ENCODE measurements around the gene MTURN. TPM values are rescaled to one million over a fixed set of nuclear protein-coding genes. Genes with fewer than 3 reads are reported as not detected.
A peak's percentile ranks its signal among the peaks of the same experiment; 100 is the strongest.

MTURN gene
- total and polyA plus RNA-seq, 2 donors (not counting 1 experiment from before 2014, with no cell fraction given) = 4.5 to 13.9 TPM

DNA sequence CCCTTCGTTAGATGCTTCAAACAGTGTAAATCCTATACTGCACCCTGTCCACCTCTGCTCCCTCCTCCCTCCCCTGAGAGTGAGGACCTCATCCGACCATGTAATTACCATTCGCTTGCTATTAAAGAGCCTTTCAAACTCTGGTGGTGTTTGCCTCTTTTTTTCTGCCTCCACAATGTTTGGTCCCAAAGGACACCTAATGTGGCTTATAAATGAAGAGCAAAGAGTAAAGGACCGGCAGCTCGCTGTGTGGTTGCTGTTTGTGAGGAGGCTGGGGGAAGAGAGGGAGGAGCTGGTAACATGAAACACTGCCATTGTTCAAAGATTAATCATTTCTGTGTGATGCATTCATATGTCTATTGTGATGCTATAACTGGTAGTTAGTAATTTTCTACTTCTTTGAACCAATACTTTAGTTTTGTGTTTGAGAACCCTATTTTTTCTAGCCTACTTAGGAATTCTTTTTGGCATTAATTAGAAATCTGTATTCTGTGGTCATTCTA lies 27.9 kb downstream of the MTURN start:
- Histone ChIP-seq H4K20me1 (ENCODE audit: control insufficient read depth, insufficient read depth, low read length, poor library complexity, severe bottlenecking) (no peaks in the 10 kb centered on the region), H3K9ac (ENCODE audit: low read length) (peak overlapping the region; percentile 30), H3K4me1 (ENCODE audit: control insufficient read depth in 2 of 2, insufficient read depth in 2 of 2, low read length in 2 of 2) (peaks cover 41 to 47% of the 10 kb centered on the region in 2 donors), H3K79me2 (ENCODE audit: control insufficient read depth, insufficient read depth, low read length) (no peaks in the 10 kb centered on the region), H3K4me2 (replicated peaks; ENCODE audit: low read depth, low read length, poor library complexity, severe bottlenecking) (peak overlapping the region; percentile 61), H3K27ac (ENCODE audit: low read length in 2 of 2) (peak overlapping the region in 1 of 2 donors; percentile 18), H3K9me3 (ENCODE audit: control extremely low read depth in 1 of 3, control insufficient read depth in 2 of 3, insufficient read depth in 1 of 3, low read length in 2 of 3) (no peaks in the 10 kb centered on the region), H3K36me3 (replicated peaks in 1 of 2; ENCODE audit: control extremely low read depth in 1 of 2, control insufficient read depth in 1 of 2, extremely low read depth in 1 of 2, insufficient read depth in 2 of 2, low read length in 1 of 2) (no peaks in the 10 kb centered on the region), H3K4me3 (ENCODE audit: control extremely low read depth in 1 of 5, extremely low read depth in 1 of 5, insufficient read depth in 1 of 5, low read depth in 2 of 5, low read length in 4 of 5) (no peak overlapping the region), H3K27me3 (replicated peaks in 1 of 4; ENCODE audit: control extremely low read depth in 1 of 4, control insufficient read depth in 3 of 4, insufficient read depth in 4 of 4, low read length in 3 of 4) (no peaks in the 10 kb centered on the region), H2AFZ (ENCODE audit: insufficient read depth, low read depth, low read length, poor library complexity, severe bottlenecking) (peak overlapping the region; percentile 65)
- Mint-ChIP-seq H3K4me3 (peak overlapping the region; percentile 46), H3K27ac (peak overlapping the region; percentile 77), H3K9me3 (ENCODE audit: insufficient read depth) (no peaks in the 10 kb centered on the region), H3K27me3 (no peaks in the 10 kb centered on the region), H3K4me1 (peaks cover 52% of the 10 kb centered on the region)
- CTCF ChIA-PET = interaction anchor here (0.7 to 4.2 kb wide), 12 partner anchors 14 to 401 kb away, joined by 3 to 41 read pairs (median 3); partner anchors contain the start of gene MTURN
- no peak for DNase-seq
- 21% methylated on average over 3 of the region's 5 CpGs for WGBS (ENCODE audit: insufficient coverage)
- POLR2A ChIA-PET = no interaction called here
- TF ChIP-seq, protein P1, sequence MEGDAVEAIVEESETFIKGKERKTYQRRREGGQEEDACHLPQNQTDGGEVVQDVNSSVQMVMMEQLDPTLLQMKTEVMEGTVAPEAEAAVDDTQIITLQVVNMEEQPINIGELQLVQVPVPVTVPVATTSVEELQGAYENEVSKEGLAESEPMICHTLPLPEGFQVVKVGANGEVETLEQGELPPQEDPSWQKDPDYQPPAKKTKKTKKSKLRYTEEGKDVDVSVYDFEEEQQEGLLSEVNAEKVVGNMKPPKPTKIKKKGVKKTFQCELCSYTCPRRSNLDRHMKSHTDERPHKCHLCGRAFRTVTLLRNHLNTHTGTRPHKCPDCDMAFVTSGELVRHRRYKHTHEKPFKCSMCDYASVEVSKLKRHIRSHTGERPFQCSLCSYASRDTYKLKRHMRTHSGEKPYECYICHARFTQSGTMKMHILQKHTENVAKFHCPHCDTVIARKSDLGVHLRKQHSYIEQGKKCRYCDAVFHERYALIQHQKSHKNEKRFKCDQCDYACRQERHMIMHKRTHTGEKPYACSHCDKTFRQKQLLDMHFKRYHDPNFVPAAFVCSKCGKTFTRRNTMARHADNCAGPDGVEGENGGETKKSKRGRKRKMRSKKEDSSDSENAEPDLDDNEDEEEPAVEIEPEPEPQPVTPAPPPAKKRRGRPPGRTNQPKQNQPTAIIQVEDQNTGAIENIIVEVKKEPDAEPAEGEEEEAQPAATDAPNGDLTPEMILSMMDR (IDR thresholded peaks at IDR 0.05) = no peak
- TF ChIP-seq EZH2 (IDR thresholded peaks at IDR 0.05; ENCODE audit: borderline replicate concordance, insufficient read depth, low read depth, low read length, poor library complexity, severe bottlenecking) = no peak
- ATAC-seq (ENCODE audit: low read depth) = no peak
- intact Hi-C loops (cut with micrococcal nuclease) = loop anchor here (5.0 kb wide), 2 partner anchors 120 to 285 kb away; partner anchors contain the start of gene ZNRF2

DNA sequence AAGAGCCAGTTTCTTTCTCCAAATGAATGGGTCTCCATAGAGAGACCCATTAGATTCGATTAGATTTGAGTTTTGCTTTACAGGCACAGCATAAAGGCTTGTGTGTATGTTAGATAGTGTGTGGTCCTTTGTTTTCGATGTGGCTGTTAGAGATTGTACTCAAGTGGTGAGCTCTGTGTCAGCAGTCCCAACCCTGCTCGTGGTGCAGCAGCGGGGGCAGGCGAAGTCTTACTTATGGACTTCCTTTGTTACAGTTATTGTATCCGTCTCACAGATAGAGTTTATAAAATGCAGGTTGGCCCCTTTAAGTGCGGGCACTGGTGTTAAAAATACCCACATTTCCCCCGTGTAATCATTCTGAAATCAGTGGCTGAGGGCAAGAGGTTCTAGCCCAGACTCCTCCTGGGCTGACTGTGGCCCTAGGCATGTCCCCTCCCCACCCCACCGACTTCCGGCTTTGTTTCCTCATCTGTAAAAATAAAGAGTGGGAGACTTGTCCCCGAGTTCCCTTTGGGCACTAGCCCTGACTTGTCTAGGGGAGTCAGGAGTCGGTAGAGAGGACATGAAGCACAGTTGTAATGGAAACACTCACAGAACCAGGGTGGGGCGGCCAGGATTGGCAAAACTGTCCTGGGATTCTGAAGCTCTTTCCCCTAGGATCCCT lies 28.6 kb downstream of the MTURN start:
- H3K27me3 ChIP-seq (replicated peaks in 1 of 4; ENCODE audit: control extremely low read depth in 1 of 4, control insufficient read depth in 3 of 4, insufficient read depth in 4 of 4, low read length in 3 of 4) = no peaks in the 10 kb centered on the region
- peak overlapping the region; percentile 77 for H3K27ac Mint-ChIP-seq
- no peaks in the 10 kb centered on the region for H3K9me3 Mint-ChIP-seq (ENCODE audit: insufficient read depth)
- peaks cover 41 to 47% of the 10 kb centered on the region in 2 donors for H3K4me1 ChIP-seq (ENCODE audit: control insufficient read depth in 2 of 2, insufficient read depth in 2 of 2, low read length in 2 of 2)
- H3K4me1 Mint-ChIP-seq = peaks cover 52% of the 10 kb centered on the region
- no peak for TF ChIP-seq EZH2 (IDR thresholded peaks at IDR 0.05; ENCODE audit: borderline replicate concordance, insufficient read depth, low read depth, low read length, poor library complexity, severe bottlenecking)
- TF ChIP-seq, protein P1 (IDR thresholded peaks at IDR 0.05) = no peak
- peak overlapping the region; percentile 61 for H3K4me2 ChIP-seq (replicated peaks; ENCODE audit: low read depth, low read length, poor library complexity, severe bottlenecking)
- H4K20me1 ChIP-seq (ENCODE audit: control insufficient read depth, insufficient read depth, low read length, poor library complexity, severe bottlenecking) = no peaks in the 10 kb centered on the region
- peak overlapping the region in 1 of 5 experiments; percentile 17 for H3K4me3 ChIP-seq (ENCODE audit: control extremely low read depth in 1 of 5, extremely low read depth in 1 of 5, insufficient read depth in 1 of 5, low read depth in 2 of 5, low read length in 4 of 5)
- H3K27me3 Mint-ChIP-seq = no peaks in the 10 kb centered on the region
- no peaks in the 10 kb centered on the region for H3K36me3 ChIP-seq (replicated peaks in 1 of 2; ENCODE audit: control extremely low read depth in 1 of 2, control insufficient read depth in 1 of 2, extremely low read depth in 1 of 2, insufficient read depth in 2 of 2, low read length in 1 of 2)
- no peaks in the 10 kb centered on the region for H3K79me2 ChIP-seq (ENCODE audit: control insufficient read depth, insufficient read depth, low read length)
- no peak overlapping the region for H3K27ac ChIP-seq (ENCODE audit: low read length in 2 of 2)
- peak overlapping the region; percentile 46 for H3K4me3 Mint-ChIP-seq
- H3K9me3 ChIP-seq (ENCODE audit: control extremely low read depth in 1 of 3, control insufficient read depth in 2 of 3, insufficient read depth in 1 of 3, low read length in 2 of 3) = no peaks in the 10 kb centered on the region
- DNase-seq (no peak), ATAC-seq (ENCODE audit: low read depth) (peak; percentile 28)
- H3K9ac ChIP-seq (ENCODE audit: low read length) = peak overlapping the region; percentile 30
- peak overlapping the region; percentile 65 for H2AFZ ChIP-seq (ENCODE audit: insufficient read depth, low read depth, low read length, poor library complexity, severe bottlenecking)
- intact Hi-C loops (cut with micrococcal nuclease) = loop anchor here (5.0 kb wide), 2 partner anchors 119 to 284 kb away; partner anchors contain the start of gene ZNRF2
- 22% methylated on average over 10 of the region's 13 CpGs for WGBS (ENCODE audit: insufficient coverage)
- ChIA-PET POLR2A (no interaction called here), CTCF (interaction anchor here (0.6 to 4.2 kb wide), 21 partner anchors 13 to 577 kb away, joined by 3 to 41 read pairs (median 4); partner anchors contain the start of genes MTURN and ZNRF2)

Measured in B cell (primary cell).